HG02678 (cell line): ENCODE data around the gene DOCK7.
A peak's percentile ranks its signal among the peaks of the same experiment; 100 is the strongest.
"Not testable (repeated sequence)": the region's sequence is repeated elsewhere in the genome, so short reads cannot be mapped to it uniquely, and the experiment has no call there.

ENCODE experiments used
- ATAC-seq: cut with Tn5 transposase; IDR thresholded peaks from one replicate; pipeline ENCODE4 v1.9.1; 2021; ENCODE audit warnings: mild to moderate bottlenecking, moderate library complexity; ENCODE audit not compliant: unreplicated experiment

The DOCK7 gene

GRCh38 chr1:62613325-62613727 is 74.9 kb downstream of the DOCK7 start:
- peak; percentile 96 for ATAC-seq

DNA sequence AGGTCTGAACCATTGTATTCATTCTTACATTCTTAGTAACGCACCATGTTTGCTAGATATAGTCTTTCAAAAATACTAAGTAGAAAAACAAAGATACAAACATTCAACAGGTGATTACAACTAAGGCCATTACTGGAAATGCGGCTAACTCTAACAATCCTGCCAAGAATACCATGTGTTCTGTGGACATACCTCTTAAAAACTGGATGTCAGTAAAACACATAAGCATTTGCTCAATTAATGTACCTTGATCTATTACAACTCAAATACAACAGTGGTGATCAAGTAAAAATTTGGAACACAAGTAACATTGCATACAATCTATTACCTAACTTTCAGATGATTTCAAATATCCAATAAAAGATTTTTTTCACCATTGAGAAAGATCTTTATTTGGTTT is 75.4 kb downstream of the DOCK7 start:
- no peak for ATAC-seq

GRCh38 chr1:62610588-62610987 is 77.6 kb downstream of the DOCK7 start:
- not testable (repeated sequence) for ATAC-seq

DNA sequence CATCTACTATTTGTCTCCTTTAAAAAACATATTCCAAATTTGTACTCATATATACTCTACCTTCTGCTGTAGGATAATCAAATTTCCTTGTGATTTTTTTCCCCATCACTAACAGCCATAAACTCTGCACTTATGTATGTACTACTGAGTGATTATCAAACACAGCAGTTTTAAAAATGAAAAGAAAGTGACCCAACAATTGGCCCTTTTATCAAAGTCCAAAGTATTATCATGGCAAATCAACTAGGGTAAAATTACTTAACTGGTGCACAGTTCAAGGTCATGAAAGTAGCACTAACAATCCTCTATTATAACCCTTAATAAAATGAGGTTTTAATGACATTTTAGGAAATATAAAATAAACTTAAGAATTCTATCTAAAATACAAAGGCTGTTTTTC is 79.3 kb downstream of the DOCK7 start:
- ATAC-seq, result no peak

DNA sequence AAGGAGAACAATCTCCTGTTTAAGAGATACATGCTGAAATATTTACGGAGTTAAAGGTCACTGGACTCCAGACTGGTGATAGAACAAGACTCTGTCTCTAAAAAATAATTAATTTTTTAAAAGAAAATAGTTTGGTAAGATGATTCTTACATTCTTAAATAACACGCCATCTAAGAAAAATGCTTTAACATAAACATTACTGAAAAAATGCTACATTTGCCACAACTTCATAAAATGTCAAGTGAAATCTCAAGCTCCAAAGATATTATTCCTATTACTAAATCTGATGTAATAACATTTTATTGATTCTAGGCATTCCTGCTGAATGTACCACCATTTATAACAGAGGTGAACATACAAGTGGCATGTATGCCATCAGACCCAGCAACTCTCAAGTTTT is 86.7 kb downstream of the DOCK7 start:
- no peak for ATAC-seq

DNA sequence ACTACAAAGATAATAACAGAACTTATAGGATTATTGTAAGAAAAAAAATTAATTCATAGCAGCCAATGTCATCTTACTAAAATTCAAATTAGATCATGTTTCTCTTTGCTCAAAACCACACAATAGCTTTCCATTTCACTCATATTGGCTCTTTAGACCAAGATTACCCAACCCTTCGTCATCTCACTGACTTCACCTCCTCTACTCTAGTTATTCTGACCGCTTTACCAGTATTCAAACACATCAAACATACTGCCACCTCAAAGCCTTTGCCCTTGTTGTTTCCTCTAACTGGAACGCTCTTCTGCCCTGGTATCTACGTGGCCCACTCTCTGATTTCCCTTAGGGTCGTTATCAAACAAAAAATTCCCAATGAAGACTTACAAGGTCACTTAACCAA is 89.1 kb downstream of the DOCK7 start:
- no peak for ATAC-seq

DNA sequence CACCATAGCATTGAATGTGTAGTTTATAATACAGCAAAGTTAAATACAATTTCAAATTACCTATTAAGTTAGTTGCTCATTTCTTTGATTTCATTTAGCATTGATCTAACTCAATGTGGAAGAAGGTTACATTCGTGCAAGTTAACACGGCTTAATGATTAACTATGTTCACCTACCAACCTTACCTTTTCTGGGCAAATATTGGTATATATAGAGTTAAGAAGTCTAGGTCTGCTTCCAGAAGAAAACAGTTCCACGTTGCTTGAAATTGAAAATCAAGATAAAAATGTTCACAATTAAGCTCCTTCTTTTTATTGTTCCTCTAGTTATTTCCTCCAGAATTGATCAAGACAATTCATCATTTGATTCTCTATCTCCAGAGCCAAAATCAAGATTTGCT is 90.9 kb downstream of the DOCK7 start, which contains the start of gene ANGPTL3:
ANGPTL3 (plus strand) TSS at position 240 of the 400 bp plus-strand sequence; CDS start at position 287, 47 bp downstream.
- ATAC-seq, result no peak

GRCh38 chr1:62595647-62596046 is 92.5 kb downstream of the DOCK7 start:
- no peak for ATAC-seq

GRCh38 chr1:62593825-62594394 is 94.3 kb downstream of the DOCK7 start:
- ATAC-seq, result no peak

GRCh38 chr1:62590970-62591368 is 97.2 kb downstream of the DOCK7 start:
- no peak for ATAC-seq

GRCh38 chr1:62590255-62590969 is 97.8 kb downstream of the DOCK7 start:
- ATAC-seq, result no peak

DNA sequence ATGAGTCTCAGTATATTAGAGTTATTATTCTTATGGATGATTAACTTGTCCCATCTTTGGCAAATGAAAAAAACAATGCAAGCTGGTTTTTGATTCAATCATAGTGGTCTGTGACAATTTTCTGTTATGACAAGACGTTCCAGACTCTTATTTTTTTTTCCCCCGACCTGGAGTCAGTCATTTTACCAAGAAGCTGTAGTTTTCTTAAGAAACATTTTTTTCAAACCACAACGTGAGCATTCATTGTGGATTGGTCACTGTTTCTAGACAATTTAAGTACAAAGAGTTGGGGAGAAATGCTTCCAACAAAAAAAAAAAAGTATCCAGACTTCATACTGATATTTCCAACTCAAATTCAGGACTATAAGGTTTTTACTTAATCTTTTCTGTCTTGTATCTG is 98.9 kb downstream of the DOCK7 start:
- ATAC-seq, result no peak

DNA sequence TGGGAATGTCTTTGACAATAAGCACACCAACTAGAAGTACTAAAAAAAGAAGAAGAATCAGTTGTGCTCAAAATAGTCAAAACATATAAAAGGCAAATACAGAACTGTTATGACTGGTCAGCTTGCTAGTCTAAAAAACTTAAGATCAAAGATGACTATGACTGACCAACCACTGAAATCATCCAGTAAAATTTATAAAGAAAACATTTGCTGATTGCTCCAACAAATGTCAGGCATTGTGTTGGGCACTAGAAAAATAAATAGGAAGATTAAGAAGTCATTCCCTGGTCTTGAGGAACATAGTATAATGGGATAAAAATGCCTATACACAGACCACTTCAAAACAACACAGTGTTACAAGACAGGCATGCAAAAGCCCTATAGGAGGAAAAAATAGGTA is 100.2 kb downstream of the DOCK7 start:
- no peak for ATAC-seq

- no peak for ATAC-seq
These were observed 102.6 kb downstream of the DOCK7 start for GRCh38 chr1:62585469-62586155.

DNA sequence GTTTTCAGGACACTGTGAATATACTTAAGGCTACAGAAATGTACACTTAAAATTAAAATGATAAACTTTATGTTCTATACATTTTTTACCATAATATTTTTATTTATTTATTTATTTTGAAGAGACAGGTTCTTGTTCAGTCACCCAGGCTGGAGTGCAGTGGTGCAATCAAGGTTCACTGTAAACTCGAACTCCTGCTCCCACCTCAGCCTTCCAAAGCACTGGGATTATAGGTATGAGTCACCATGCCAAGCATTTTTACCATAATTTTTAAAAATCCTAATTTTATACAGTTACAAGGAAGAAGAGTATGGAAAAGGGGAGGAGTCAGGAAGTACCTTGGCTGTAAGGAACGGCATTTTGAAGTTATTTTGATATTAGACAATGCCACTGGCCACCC is 114.5 kb downstream of the DOCK7 start:
- ATAC-seq, result no peak

DNA sequence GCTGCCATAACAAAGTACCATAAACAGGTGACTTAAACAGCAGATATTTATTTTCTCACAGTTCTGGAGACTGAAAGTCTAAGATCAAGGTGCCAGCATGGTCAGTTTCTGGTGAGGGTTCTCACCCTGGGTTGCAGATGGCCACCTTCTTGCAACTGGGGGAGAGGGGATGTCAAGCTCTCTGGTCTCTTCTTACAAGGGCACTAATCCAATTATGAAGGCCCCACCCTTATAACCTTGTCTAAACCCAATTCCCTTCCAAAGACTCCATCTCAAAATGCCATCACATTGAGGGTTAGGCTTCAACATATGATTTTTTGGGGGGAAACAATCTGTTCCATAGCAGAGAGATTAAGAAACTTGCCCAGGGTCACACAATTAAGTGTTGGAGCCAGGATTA is 115.7 kb downstream of the DOCK7 start:
- no peak for ATAC-seq

- ATAC-seq, result not testable (repeated sequence)
These were observed 116.7 kb downstream of the DOCK7 start for GRCh38 chr1:62571517-62571916.

GRCh38 chr1:62567926-62568325 is 120.3 kb downstream of the DOCK7 start:
- ATAC-seq, result not testable (repeated sequence)

DNA sequence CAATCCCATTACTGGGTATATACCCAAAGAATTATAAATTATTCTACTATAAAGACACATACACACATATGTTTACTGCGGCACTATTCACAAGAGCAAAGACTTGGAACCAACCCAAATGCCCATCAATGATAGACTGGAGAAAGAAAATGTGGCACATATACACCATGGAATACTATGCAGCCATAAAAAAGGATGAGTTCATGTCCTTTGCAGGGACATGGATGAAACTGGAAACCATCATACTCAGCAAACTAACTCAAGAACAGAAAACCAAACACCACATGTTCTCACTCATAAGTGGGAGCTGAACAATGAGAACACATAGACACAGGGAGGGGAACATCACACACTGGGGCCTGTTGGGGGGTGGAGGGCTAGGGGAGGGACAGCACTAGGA is 121.0 kb downstream of the DOCK7 start:
- ATAC-seq, result not testable (repeated sequence)

DNA sequence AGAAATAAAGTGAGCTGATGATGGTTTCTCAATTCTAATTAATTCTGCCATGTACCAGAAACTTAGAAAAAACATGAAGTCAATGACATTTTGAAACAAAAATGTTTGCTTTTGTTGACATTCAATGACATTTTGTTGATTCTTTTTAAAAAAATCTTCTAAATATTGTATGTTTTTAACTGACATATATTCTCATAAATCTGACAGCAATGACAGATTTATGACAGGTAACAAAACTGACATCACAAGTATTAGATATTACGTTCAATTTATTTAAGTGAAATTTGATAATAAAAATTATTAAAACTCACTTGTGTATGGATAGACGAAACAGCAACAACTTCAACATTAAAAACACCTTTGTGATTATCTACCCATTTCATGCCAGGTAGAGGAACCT is 126.9 kb downstream of the DOCK7 start:
- ATAC-seq, result no peak

GRCh38 chr1:62544570-62544969 is 143.6 kb downstream of the DOCK7 start:
- ATAC-seq, result no peak

DNA sequence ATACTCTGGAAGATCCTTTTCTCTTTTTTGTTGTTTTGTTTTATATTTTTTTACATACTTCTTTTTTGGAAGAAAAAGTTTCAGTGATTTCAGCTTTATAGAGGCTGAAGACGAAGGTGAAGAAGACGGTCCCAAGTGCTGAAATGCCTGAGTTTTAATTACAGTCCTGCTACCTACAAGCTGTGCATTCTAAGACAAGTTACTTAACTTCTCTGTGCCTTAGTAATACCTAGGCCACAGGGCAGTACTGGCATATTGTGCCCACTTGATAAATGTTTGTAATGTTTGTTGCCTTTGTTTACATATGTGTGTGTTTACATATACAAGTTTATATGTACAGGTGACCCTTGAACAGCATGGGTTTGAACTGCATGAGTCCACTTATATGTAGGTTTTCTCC is 147.1 kb downstream of the DOCK7 start:
- no peak for ATAC-seq
